Type B pancreatic cell (in vitro differentiated cells): ENCODE measurements around the gene NXPH3. TPM values are rescaled to one million over a fixed set of nuclear protein-coding genes. Genes with fewer than 3 reads are reported as not detected.

Source experiments
- DNase-seq: peaks from one replicate; pipeline ENCODE4 v3.0.0; 2021; ENCODE audit warnings: mixed read lengths; ENCODE audit not compliant: unreplicated experiment; ENCODE audit errors: extremely low spot score
- H3K27ac Mint-ChIP-seq: 2 replicates; pipeline ENCODE4 v1.8.0; 2021; ENCODE audit warnings: mild to moderate bottlenecking, mixed read lengths
- H3K27me3 Mint-ChIP-seq: 2 replicates; pipeline ENCODE4 v1.8.0; 2021; ENCODE audit warnings: mixed read lengths
- H3K36me3 Mint-ChIP-seq: 2 replicates; pipeline ENCODE4 v1.8.0; 2021; ENCODE audit warnings: mixed read lengths
- H3K4me1 Mint-ChIP-seq: one replicate; pipeline ENCODE4 v1.8.0; 2021; ENCODE audit warnings: mixed read lengths; ENCODE audit not compliant: unreplicated experiment
- H3K4me3 Mint-ChIP-seq: 2 replicates; pipeline ENCODE4 v1.8.0; 2021; ENCODE audit warnings: mild to moderate bottlenecking, mixed read lengths
- H3K9me3 Mint-ChIP-seq: 2 replicates; pipeline ENCODE4 v1.8.0; 2021; ENCODE audit warnings: mixed read lengths
- total RNA-seq: library from RNA; stranded (reverse); gene quantifications from 2 replicates; pipeline ENCODE4 v1.2.1, GENCODE V29; 2021; ENCODE audit warnings: low replicate concordance
- TF ChIP-seq, protein P1 (sequence below): fragments of 200-600 bp; sonication (generic); conservative IDR thresholded peaks from 2 replicates; pipeline ENCODE4 v1.5.0; 2021; ENCODE audit warnings: antibody characterized with exemption, mild to moderate bottlenecking

NXPH3 gene
- total RNA-seq, 1 donor from 2014 or later, result 0.46 TPM

GRCh38 chr17:49588312-49588711 is 12.6 kb downstream of the NXPH3 start:
- Mint-ChIP-seq H3K4me1 (peaks cover 8% of the 10 kb centered on the region), H3K27me3 (no peaks in the 10 kb centered on the region), H3K4me3 (no peak overlapping the region), H3K36me3 (peaks cover 8% of the 10 kb centered on the region), H3K27ac (no peak overlapping the region), H3K9me3 (no peaks in the 10 kb centered on the region)
- TF ChIP-seq, protein P1, sequence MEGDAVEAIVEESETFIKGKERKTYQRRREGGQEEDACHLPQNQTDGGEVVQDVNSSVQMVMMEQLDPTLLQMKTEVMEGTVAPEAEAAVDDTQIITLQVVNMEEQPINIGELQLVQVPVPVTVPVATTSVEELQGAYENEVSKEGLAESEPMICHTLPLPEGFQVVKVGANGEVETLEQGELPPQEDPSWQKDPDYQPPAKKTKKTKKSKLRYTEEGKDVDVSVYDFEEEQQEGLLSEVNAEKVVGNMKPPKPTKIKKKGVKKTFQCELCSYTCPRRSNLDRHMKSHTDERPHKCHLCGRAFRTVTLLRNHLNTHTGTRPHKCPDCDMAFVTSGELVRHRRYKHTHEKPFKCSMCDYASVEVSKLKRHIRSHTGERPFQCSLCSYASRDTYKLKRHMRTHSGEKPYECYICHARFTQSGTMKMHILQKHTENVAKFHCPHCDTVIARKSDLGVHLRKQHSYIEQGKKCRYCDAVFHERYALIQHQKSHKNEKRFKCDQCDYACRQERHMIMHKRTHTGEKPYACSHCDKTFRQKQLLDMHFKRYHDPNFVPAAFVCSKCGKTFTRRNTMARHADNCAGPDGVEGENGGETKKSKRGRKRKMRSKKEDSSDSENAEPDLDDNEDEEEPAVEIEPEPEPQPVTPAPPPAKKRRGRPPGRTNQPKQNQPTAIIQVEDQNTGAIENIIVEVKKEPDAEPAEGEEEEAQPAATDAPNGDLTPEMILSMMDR, result no peak
- no peak for DNase-seq

DNA sequence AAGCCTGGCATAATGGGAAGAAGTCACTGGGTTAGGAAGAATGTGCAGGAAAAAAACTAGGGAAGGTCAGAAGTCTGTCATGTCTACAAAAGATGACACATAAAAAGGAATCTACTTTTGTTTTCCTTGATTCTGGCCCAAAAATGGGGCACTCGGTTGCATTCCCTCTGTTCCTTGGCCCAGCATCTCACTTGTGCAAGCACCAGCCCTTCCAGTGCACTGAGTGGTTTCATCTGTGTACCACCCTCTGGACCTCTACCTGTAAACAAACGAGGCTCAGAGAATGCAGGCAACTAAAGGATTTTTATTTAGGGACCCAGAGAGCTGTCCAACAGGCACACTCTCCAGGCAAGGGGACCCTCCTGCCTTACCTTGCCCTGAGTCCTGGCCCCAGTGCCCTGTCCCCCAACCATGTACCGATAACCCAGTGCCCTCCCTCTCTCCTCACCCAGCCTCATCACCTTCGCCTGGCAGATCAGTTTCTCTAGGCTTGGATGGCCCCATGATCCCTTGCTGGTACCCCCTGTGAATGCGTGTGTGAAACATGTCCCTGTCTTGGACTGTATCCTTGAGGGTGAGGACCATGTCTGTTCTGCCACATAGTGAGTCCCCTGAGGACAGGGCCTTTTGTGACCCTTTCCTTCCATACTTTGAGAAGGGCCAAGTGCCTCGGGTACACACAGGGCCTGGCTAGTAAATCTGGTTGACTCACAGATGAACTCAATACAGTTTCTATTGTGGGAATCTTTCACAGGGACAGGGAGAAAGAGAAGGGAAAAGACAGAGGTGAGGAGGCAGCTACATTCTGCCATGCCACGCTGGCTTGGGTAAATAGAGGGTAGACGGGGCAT is 13.3 kb downstream of the NXPH3 start:
- Mint-ChIP-seq H3K27me3 (no peaks in the 10 kb centered on the region), H3K27ac (no peak overlapping the region), H3K4me3 (no peak overlapping the region), H3K9me3 (no peaks in the 10 kb centered on the region), H3K36me3 (peaks cover 8% of the 10 kb centered on the region), H3K4me1 (peaks cover 5% of the 10 kb centered on the region)
- DNase-seq, result peak; percentile 36
- TF ChIP-seq, protein P1, result no peak

GRCh38 chr17:49589577-49589927 is 13.9 kb downstream of the NXPH3 start:
- Mint-ChIP-seq H3K4me3 (no peak overlapping the region), H3K27ac (no peak overlapping the region), H3K27me3 (no peaks in the 10 kb centered on the region), H3K36me3 (peaks cover 8% of the 10 kb centered on the region), H3K9me3 (no peaks in the 10 kb centered on the region), H3K4me1 (peaks cover 4% of the 10 kb centered on the region)
- TF ChIP-seq, protein P1, result no peak
- DNase-seq, result no peak

- Mint-ChIP-seq H3K27ac (no peak overlapping the region), H3K9me3 (no peaks in the 10 kb centered on the region), H3K4me3 (no peak overlapping the region), H3K36me3 (peaks cover 8% of the 10 kb centered on the region), H3K4me1 (peaks cover 4% of the 10 kb centered on the region), H3K27me3 (no peaks in the 10 kb centered on the region)
- TF ChIP-seq, protein P1, result no peak
- no peak for DNase-seq
Measured at GRCh38 chr17:49590874-49591273, 15.2 kb downstream of the NXPH3 start.

DNA sequence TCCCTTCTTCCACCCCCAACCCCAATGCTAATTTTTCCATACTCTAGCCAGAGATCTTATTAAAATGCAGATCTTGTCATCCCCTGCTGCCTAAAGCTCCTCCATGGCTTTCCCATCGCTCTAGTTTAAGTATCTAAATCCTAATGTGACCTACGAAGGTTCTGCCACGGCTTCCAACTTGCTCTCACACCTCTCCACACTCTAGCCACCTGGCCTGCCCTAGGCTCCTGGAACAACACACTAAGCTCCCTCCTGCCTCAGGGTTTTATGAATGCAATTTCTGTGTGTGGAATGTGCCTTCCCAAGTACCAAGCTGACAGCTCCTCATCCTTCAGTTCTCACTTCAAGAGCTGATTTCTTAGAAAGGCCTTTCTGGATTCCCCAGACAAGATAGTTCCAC is 16.6 kb downstream of the NXPH3 start:
- no peak overlapping the region for H3K4me3 Mint-ChIP-seq
- H3K36me3 Mint-ChIP-seq, result peaks cover 16% of the 10 kb centered on the region
- peaks cover 8% of the 10 kb centered on the region for H3K4me1 Mint-ChIP-seq
- no peak overlapping the region for H3K27ac Mint-ChIP-seq
- TF ChIP-seq, protein P1, result no peak
- no peaks in the 10 kb centered on the region for H3K9me3 Mint-ChIP-seq
- no peaks in the 10 kb centered on the region for H3K27me3 Mint-ChIP-seq
- DNase-seq, result no peak
